Epidermal melanocyte (primary cell): Measurements from ENCODE around the gene STX10.
A peak's percentile ranks its signal among the peaks of the same experiment; 100 is the strongest.

ENCODE experiments used
- DNase-seq: peaks from one replicate; pipeline ENCODE4 v3.0.0; 2011; ENCODE audit warnings: low spot score; ENCODE audit not compliant: insufficient read length

The STX10 gene

GRCh38 chr19:13121551-13122274 lies 28.5 kb downstream of the STX10 start:
- no peak for DNase-seq

DNA sequence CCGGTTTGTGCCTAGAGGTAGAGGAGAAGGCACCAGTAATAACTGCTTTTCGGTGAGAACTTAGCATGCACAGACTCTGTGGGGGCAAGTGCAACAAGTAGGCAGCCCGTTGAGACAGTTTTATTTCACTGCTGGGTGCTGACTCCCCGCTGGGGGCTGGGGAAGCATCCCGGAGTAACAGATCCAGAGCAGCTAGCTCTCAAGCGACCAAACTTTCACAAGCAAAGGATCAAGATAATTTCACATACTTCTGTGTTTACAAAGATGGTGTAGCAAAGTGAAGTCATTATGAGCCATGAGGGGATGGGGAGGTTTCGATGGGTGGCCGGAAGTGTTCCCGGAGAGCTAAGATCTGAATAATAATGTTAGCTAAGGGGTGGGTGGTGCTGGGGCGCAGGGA lies 29.4 kb downstream of the STX10 start:
- DNase-seq, result no peak

DNA sequence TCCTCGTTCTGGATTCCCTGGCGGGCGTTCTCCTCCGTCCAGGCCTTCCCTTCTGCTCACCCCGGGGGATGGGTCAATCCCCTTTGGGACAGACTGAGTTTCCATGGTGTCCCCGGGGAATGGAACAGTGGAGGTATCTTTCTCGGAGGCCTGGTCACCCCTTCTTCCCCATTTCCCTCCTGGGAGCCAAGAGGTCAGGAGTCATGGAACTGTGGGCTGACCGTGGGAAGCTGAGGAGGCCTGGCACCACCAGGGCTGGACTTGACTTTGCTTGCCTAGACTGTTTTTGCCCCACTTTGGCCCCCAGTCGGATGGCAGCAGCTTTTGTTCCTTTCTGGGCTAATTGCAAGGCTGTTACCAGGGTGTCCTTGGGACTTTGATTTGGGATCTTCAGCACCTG lies 30.1 kb downstream of the STX10 start:
- DNase-seq, result no peak

DNA sequence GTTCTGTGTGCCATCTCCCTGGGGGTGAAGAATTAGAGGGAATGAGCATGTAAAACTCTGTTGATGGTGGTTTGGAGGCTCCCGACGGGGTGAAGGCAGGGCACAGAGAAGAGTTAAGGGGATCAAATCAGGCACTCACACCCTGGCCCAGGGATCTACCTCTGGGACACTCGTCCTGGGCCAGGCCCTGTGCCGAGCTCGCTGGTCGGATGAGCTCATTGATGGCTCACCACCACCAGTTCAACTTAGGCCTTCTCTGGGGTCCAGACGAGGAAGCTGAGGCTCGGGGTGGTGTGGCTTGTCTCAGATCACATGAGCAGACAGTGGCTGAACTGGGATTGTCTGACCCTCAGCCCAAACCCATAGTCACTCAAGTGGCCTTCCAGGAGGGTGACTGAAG lies 30.5 kb downstream of the STX10 start:
- no peak for DNase-seq

- DNase-seq, result no peak
Observed at GRCh38 chr19:13118424-13119193, 31.6 kb downstream of the STX10 start.

DNA sequence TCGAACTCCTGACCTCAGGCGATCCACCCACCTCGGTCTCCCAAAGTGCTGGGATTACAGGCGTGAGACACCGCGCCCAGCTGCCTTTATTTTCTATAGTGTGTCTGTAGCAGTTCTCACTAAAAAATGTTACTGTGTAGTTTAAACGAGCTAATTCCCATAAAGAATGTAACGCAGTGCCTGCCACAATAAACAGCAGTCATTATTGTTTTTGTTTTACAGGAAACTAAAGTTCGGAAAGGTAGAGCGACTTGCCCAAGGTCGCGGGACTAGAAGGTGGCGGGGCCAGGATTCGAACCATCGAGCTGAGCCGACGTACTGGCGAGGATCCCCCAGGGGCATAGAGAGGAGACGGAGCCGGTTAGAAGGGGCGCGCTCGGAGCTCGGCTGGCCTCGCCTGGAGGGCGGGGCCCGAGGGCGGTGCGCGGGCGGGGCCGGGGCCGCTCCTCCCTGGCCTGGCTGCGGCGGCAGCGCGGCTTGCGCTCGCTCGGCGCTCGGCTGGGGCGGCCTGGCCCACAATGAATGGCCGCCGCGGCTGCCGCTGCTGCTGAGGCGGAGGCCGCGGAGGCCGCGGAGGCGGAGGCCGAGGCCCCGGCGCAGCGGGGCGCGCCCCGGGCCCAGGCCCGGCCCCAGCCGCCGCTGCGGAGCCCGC lies 32.3 kb downstream of the STX10 start, which contains the start of gene NACC1:
Gene NACC1 (plus strand): TSS at position 493 of the 652 bp plus-strand sequence. CDS start 16,944 bp downstream, outside the sequence.
- DNase-seq, result peak; percentile 96

GRCh38 chr19:13117176-13117771 lies 32.9 kb downstream of the STX10 start:
- no peak for DNase-seq

DNA sequence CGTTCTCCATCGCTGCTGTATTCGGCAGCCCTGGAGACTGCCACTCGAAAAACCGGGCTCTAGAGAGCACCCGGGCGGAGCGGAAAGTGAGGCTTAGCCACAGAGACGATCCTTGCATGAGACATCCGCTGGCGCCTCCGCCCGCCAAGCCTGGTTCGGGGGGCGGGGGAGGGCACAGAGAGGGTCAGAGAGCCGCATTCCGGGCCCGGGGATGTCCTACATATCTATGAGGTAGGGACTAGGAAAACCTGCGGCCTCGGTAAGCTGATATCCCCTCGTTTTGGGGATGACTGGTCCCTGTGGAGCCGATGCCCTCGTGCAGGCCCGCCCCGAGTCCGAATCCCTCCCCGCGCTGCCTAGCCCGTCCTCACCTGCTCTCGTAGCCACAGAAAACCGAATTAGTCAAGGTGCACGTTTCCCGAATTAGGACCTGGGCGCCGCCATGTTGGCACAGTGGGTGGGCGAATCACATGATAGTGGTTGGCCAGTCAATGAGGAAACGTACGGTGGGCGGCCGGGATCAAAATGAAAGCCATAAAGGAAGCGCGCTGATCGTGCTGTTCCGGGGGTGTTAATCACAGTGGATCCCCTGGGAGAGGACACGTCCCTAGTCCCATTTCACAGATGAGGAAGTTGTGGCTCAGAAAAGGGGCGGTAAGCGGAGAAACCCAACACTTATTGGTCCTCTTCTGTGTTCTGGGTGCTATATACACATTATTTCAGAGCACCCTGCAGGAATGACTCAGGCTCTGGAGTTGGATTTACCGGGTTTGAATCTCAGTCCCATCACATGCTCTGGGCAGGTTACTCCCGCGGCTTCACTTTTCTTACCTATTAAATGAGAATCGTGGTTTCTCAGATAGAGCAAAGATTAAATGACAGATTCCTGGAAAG lies 33.6 kb downstream of the STX10 start, which contains the start of gene TRMT1:
Gene TRMT1 (minus strand): TSS at position 459 of the 894 bp plus-strand sequence. CDS start 341 bp downstream, at position 118.
- peak; percentile 100 for DNase-seq

DNA sequence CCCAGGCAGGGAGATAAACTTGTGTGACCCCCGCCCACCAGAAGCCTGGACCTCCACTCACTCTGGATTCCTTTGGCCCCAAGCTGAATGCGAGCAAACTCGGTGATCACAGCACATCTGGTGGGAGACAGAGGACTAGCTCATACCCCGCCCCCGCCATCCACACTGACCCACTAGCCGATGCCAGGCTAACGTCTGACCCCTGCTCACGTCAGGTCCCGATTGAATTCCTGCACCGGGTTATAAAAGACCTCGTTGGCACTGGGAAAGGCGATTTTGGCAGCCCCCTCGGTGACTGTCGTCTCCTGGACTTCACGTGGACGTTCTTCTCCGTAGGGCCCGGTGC lies 34.3 kb downstream of the STX10 start:
- DNase-seq, result no peak

DNA sequence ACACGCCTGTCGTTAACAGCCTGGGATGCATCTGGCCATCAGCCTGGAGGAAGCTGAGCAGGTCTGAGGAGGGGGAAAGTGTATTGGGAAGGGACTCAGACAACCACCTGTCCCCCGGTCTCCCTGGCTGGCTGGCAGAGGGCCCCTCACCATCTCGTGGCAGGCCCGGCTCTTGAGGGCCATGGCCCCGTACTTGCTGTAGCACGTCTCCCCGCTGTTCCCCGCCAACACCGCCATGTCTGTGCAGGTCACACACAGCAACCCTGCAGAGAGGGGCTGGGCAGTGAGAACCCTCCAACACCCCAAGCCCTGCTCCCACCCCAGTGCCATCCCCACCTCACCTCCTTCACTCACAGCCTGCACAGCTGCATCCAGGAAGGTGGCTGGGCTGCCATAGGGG lies 37.6 kb downstream of the STX10 start:
- no peak for DNase-seq

- no peak for DNase-seq
Observed at GRCh38 chr19:13110099-13110610, 40.0 kb downstream of the STX10 start.

GRCh38 chr19:13109361-13110098 lies 40.6 kb downstream of the STX10 start:
- no peak for DNase-seq

GRCh38 chr19:13104848-13105711 lies 45.1 kb downstream of the STX10 start:
- DNase-seq, result no peak

DNA sequence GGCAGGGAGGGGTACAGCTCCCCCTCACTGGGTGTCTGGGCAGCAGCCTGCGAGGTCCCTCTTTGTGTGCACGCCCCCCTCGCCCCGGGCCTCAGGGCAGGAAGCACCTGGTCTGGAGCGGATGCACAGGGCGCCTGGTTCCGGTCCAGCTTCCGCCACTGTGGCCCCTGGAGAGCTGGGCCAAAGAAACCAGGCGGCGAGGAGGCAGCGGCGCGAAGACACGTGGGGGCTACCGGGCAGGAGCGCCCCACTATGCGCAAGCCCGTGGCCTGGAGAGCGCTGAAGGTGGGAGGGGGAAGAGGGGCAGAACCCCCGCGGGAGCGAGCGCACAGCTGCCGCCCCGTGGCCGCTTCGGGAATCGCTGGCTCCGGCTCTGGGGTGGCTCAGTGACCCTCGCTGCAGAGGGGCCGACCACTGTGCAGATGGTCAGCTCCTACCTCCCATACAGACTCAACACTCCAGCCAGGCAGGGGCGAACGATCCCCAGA lies 45.8 kb downstream of the STX10 start:
- no peak for DNase-seq

GRCh38 chr19:13103581-13104359 lies 46.4 kb downstream of the STX10 start:
- no peak for DNase-seq

DNA sequence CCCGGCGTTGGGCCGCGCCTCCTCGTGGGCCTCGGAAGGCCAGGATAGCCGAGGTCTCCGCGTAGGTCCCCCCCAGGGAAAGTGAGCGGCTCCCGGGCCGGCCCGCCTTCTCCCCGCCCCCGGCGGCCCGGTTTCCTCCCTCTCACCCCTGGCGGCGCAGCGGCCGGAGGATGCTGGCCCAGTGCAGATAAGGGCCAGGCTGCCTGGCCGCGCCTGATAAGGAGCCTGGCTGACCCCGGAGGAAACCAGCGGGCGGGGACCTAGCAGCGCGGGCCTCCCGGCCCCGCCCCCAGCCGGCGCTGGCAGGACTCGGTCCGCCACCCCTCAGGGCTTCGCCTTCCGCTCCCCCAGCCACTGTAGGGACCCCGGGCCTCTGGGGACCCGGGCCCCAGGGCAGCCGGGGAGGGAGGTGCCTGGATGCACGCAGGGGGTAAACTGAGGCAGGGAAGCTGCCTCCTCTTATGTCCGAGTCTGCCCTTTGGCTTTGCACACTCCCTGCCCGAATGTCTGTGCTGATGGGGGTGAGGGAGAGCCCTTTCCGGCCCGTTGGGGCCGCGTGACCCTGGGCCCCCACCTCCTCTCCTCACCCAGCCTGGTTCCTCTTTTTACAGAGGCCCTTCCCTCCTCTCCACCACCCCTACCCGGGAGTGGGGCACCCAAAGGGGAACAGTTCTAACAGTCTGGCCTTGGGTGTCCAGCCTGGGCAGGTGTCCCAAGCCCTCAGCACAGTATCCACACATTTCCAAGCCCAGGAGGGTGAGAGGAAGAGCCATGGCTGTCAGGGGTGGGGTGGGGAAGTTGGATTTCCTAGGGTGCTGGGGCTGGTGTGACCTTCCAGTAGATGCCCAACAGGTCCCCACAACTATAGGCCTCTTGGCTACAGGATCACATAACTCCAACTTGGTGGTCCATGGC lies 47.3 kb downstream of the STX10 start, which contains the start of gene LYL1:
Gene LYL1 (minus strand): TSS at position 193 of the 915 bp plus-strand sequence. CDS start 1,687 bp downstream, outside the sequence.
- peak; percentile 76 for DNase-seq

DNA sequence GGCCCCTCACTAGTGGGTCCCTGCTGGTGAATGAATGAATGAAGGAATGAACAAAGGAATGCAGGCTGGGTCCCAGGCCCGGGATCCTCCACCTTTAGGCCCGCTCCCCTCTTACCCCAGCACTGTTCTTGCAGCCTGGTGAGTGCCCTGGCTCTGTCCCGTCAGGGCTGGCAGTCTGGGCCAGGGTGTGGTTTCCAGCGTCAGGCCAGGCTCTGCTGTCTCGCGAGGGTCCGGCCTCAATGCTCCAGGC lies 47.8 kb downstream of the STX10 start:
- peak; percentile 75 for DNase-seq
